Measurements from ENCODE around the gene HS3ST5. TPM values are rescaled to one million over a fixed set of nuclear protein-coding genes. Genes with fewer than 3 reads are reported as not detected.

HS3ST5 gene
- total RNA-seq, 1 donor from 2014 or later, result 1.5 TPM

- no peaks in the 10 kb centered on the region for H3K27me3 Mint-ChIP-seq (ENCODE audit: low read depth, unreplicated experiment)
- Histone ChIP-seq H3K9me3 (ENCODE audit: insufficient read depth, low read depth, low read length) (no peaks in the 10 kb centered on the region), H3K79me2 (ENCODE audit: insufficient read depth, low read length) (no peaks in the 10 kb centered on the region), H3K36me3 (ENCODE audit: insufficient read depth, low read length) (no peaks in the 10 kb centered on the region), H3K4me2 (ENCODE audit: low read length) (no peak overlapping the region), H4K20me1 (ENCODE audit: insufficient read depth, low read length) (no peaks in the 10 kb centered on the region), H3K4me1 (ENCODE audit: insufficient read depth, low read length) (no peaks in the 10 kb centered on the region), H2AFZ (ENCODE audit: low read depth, low read length) (no peak overlapping the region), H3K27me3 (ENCODE audit: insufficient read depth, low read length) (no peaks in the 10 kb centered on the region), H3K27ac (ENCODE audit: low read depth, low read length) (no peak overlapping the region), H3K4me3 (ENCODE audit: insufficient read depth, low read depth, low read length) (no peak overlapping the region), H3K9ac (ENCODE audit: low read length) (no peak overlapping the region)
- DNase-seq (ENCODE audit: low read depth) (no peak), FAIRE-seq (no peak)
- H3K36me3 Mint-ChIP-seq (ENCODE audit: low read depth, unreplicated experiment), result no peaks in the 10 kb centered on the region
- H3K4me3 Mint-ChIP-seq (ENCODE audit: unreplicated experiment), result no peak overlapping the region
- TF ChIP-seq CTCF (IDR thresholded peaks at IDR 0.05; ENCODE audit: insufficient read depth, low read depth, low read length) (no peak), EZH2 (IDR thresholded peaks at IDR 0.05; ENCODE audit: insufficient read depth, low read length) (no peak)
- H3K27ac Mint-ChIP-seq (ENCODE audit: unreplicated experiment), result no peak overlapping the region
- H3K4me1 Mint-ChIP-seq (ENCODE audit: low read depth, unreplicated experiment), result peaks cover 3% of the 10 kb centered on the region
- peaks cover 11% of the 10 kb centered on the region for H3K9me3 Mint-ChIP-seq (ENCODE audit: unreplicated experiment)
Measured at GRCh38 chr6:114258376-114258775, 84.4 kb downstream of the HS3ST5 start.

- H3K9me3 Mint-ChIP-seq (ENCODE audit: unreplicated experiment), result peaks cover 11% of the 10 kb centered on the region
- Histone ChIP-seq H3K9ac (ENCODE audit: low read length) (no peak overlapping the region), H3K27ac (ENCODE audit: low read depth, low read length) (no peak overlapping the region), H3K4me1 (ENCODE audit: insufficient read depth, low read length) (no peaks in the 10 kb centered on the region), H3K79me2 (ENCODE audit: insufficient read depth, low read length) (no peaks in the 10 kb centered on the region), H3K9me3 (ENCODE audit: insufficient read depth, low read depth, low read length) (no peaks in the 10 kb centered on the region), H3K36me3 (ENCODE audit: insufficient read depth, low read length) (no peaks in the 10 kb centered on the region), H3K4me2 (ENCODE audit: low read length) (no peak overlapping the region), H3K4me3 (ENCODE audit: insufficient read depth, low read depth, low read length) (no peak overlapping the region), H2AFZ (ENCODE audit: low read depth, low read length) (no peak overlapping the region), H4K20me1 (ENCODE audit: insufficient read depth, low read length) (no peaks in the 10 kb centered on the region), H3K27me3 (ENCODE audit: insufficient read depth, low read length) (no peaks in the 10 kb centered on the region)
- no peaks in the 10 kb centered on the region for H3K36me3 Mint-ChIP-seq (ENCODE audit: low read depth, unreplicated experiment)
- no peaks in the 10 kb centered on the region for H3K27me3 Mint-ChIP-seq (ENCODE audit: low read depth, unreplicated experiment)
- H3K4me1 Mint-ChIP-seq (ENCODE audit: low read depth, unreplicated experiment), result peaks cover 3% of the 10 kb centered on the region
- H3K27ac Mint-ChIP-seq (ENCODE audit: unreplicated experiment), result peak overlapping the region; percentile 8
- TF ChIP-seq CTCF (IDR thresholded peaks at IDR 0.05; ENCODE audit: insufficient read depth, low read depth, low read length) (no peak), EZH2 (IDR thresholded peaks at IDR 0.05; ENCODE audit: insufficient read depth, low read length) (no peak)
- FAIRE-seq (no peak), DNase-seq (ENCODE audit: low read depth) (no peak)
- H3K4me3 Mint-ChIP-seq (ENCODE audit: unreplicated experiment), result no peak overlapping the region
Measured at GRCh38 chr6:114253431-114253830, 89.4 kb downstream of the HS3ST5 start.

GRCh38 chr6:114249522-114249921 is 93.3 kb downstream of the HS3ST5 start:
- Histone ChIP-seq H2AFZ (ENCODE audit: low read depth, low read length) (no peak overlapping the region), H3K4me3 (ENCODE audit: insufficient read depth, low read depth, low read length) (no peak overlapping the region), H3K27ac (ENCODE audit: low read depth, low read length) (no peak overlapping the region), H3K36me3 (ENCODE audit: insufficient read depth, low read length) (no peaks in the 10 kb centered on the region), H3K79me2 (ENCODE audit: insufficient read depth, low read length) (no peaks in the 10 kb centered on the region), H3K4me2 (ENCODE audit: low read length) (no peak overlapping the region), H3K27me3 (ENCODE audit: insufficient read depth, low read length) (no peaks in the 10 kb centered on the region), H3K9ac (ENCODE audit: low read length) (no peak overlapping the region), H3K4me1 (ENCODE audit: insufficient read depth, low read length) (no peaks in the 10 kb centered on the region), H3K9me3 (ENCODE audit: insufficient read depth, low read depth, low read length) (no peaks in the 10 kb centered on the region), H4K20me1 (ENCODE audit: insufficient read depth, low read length) (no peaks in the 10 kb centered on the region)
- Mint-ChIP-seq H3K9me3 (ENCODE audit: unreplicated experiment) (peaks cover 9% of the 10 kb centered on the region), H3K4me1 (ENCODE audit: low read depth, unreplicated experiment) (peaks cover 3% of the 10 kb centered on the region), H3K36me3 (ENCODE audit: low read depth, unreplicated experiment) (no peaks in the 10 kb centered on the region), H3K27me3 (ENCODE audit: low read depth, unreplicated experiment) (no peaks in the 10 kb centered on the region), H3K4me3 (ENCODE audit: unreplicated experiment) (no peak overlapping the region), H3K27ac (ENCODE audit: unreplicated experiment) (no peak overlapping the region)
- TF ChIP-seq EZH2 (IDR thresholded peaks at IDR 0.05; ENCODE audit: insufficient read depth, low read length) (no peak), CTCF (IDR thresholded peaks at IDR 0.05; ENCODE audit: insufficient read depth, low read depth, low read length) (no peak)
- FAIRE-seq (no peak), DNase-seq (ENCODE audit: low read depth) (no peak)

Data from astrocyte (in vitro differentiated cells and primary cell).